Mesothelial cell of epicardium (in vitro differentiated cells): ENCODE results near the gene PSMB9. TPM values are rescaled to one million over a fixed set of nuclear protein-coding genes. Genes with fewer than 3 reads are reported as not detected.
"Not testable (repeated sequence)": the region's sequence is repeated elsewhere in the genome, so short reads cannot be mapped to it uniquely, and the experiment has no call there.

Experiments
- DNase-seq, 2 experiments: peaks; one replicate each; pipeline ENCODE4 v3.0.0; 2021; ENCODE audit warnings: low spot score in 2 of 2; ENCODE audit not compliant: unreplicated experiment in 2 of 2
- H3K27ac Mint-ChIP-seq: 2 replicates; pipeline ENCODE4 v1.8.0; 2021; ENCODE audit warnings: mixed read lengths
- H3K27me3 Mint-ChIP-seq: 2 replicates; pipeline ENCODE4 v1.8.0; 2021; ENCODE audit warnings: low read depth, mixed read lengths
- H3K36me3 Mint-ChIP-seq: 2 replicates; pipeline ENCODE4 v1.8.0; 2021; ENCODE audit warnings: mixed read lengths
- H3K4me1 Mint-ChIP-seq: 2 replicates; pipeline ENCODE4 v1.8.0; 2021; ENCODE audit warnings: mixed read lengths
- H3K4me3 Mint-ChIP-seq: 2 replicates; pipeline ENCODE4 v1.8.0; 2021; ENCODE audit warnings: mild to moderate bottlenecking, moderate library complexity, mixed read lengths
- H3K9me3 Mint-ChIP-seq: 2 replicates; pipeline ENCODE4 v1.8.0; 2021; ENCODE audit warnings: mixed read lengths
- total RNA-seq: library from RNA; stranded (reverse); gene quantifications from 3 replicates; pipeline ENCODE4 v1.2.1, GENCODE V29; 2021
- TF ChIP-seq, protein P1 (sequence below): fragments of 200-600 bp; sonication (generic); IDR thresholded peaks from one replicate; pipeline ENCODE4 v1.5.0; 2021; ENCODE audit warnings: antibody characterized with exemption; ENCODE audit not compliant: unreplicated experiment

The PSMB9 gene
- 0.81 to 0.82 TPM in 2 of 3 replicates, not detected in the other for total RNA-seq

DNA sequence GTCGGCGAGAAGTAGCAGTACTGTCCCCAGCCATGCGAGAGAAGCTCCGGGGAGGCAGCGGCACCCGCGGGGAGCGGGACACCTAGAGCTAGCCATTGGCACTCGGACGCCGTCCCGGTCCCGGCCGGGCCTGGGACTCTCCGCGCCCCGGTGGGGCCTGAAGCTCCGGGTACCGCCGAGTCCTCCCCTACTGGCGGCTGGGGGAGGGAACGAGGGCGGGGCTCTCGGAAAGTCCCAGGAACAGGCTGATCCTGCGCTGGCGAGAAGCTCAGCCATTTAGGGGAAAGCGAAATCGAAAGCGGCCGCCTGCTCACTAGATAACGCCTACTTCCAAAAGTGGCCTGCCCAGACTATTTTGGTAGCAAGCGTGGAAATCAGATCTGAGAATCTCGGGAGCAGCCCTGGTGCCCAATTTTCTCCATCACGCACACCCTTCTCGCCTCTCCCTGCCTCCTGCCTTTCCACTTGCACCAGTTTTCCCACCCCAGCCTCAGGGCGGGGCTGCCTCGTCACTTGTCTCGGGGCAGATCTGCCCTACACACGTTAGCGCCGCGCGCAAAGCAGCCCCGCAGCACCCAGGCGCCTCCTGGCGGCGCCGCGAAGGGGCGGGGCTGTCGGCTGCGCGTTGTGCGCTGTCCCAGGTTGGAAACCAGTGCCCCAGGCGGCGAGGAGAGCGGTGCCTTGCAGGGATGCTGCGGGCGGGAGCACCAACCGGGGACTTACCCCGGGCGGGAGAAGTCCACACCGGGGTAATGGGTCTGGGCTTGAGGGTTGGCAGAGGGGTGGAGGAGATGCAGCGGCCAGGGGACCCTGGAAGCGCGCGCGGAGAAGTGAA, at the start of gene PSMB9, which contains the start of gene TAP1:
PSMB9 (plus strand) TSS at position 652 of the 835 bp plus-strand sequence; CDS start at position 690, 38 bp downstream.
TAP1 (minus strand) TSS at position 164 of the 835 bp plus-strand sequence; CDS start at position 96, 68 bp downstream.
- Mint-ChIP-seq H3K9me3 (no peaks in the 10 kb centered on the region), H3K27ac (peak within 1 kb of the TSS; percentile 98), H3K27me3 (peaks cover 91% of the 10 kb centered on the region), H3K4me1 (peaks cover 17% of the 10 kb centered on the region), H3K36me3 (peaks cover 11% of the 10 kb centered on the region), H3K4me3 (peak within 1 kb of the TSS; percentile 91)
- TF ChIP-seq, protein P1, sequence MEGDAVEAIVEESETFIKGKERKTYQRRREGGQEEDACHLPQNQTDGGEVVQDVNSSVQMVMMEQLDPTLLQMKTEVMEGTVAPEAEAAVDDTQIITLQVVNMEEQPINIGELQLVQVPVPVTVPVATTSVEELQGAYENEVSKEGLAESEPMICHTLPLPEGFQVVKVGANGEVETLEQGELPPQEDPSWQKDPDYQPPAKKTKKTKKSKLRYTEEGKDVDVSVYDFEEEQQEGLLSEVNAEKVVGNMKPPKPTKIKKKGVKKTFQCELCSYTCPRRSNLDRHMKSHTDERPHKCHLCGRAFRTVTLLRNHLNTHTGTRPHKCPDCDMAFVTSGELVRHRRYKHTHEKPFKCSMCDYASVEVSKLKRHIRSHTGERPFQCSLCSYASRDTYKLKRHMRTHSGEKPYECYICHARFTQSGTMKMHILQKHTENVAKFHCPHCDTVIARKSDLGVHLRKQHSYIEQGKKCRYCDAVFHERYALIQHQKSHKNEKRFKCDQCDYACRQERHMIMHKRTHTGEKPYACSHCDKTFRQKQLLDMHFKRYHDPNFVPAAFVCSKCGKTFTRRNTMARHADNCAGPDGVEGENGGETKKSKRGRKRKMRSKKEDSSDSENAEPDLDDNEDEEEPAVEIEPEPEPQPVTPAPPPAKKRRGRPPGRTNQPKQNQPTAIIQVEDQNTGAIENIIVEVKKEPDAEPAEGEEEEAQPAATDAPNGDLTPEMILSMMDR = peak; percentile 42
- DNase-seq = peak; percentile 80 to 90

DNA sequence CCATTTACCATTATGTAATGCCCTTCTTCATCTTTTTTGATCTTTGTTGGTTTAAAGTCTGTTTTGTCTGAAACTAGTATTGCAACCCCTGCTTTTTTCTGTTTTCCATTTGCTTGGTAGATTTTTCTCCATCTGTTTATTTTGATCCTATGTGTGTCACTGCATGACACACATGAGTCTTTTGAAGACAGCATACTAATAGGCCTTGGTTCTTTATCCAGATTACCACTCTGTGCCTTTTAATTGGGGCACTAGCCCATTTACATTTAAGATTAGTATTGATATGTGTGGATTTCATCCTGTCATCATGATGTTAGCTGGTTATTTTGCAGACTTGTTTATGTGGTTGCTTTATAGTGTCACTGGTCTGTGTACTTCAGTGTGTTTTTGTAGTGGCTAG, 48.6 kb upstream of the PSMB9 start:
- H3K36me3 Mint-ChIP-seq, DNase-seq, H3K9me3 Mint-ChIP-seq, H3K4me3 Mint-ChIP-seq, H3K27ac Mint-ChIP-seq, H3K4me1 Mint-ChIP-seq: not testable (repeated sequence)
- H3K27me3 Mint-ChIP-seq = peaks cover 73% of the 10 kb centered on the region

DNA sequence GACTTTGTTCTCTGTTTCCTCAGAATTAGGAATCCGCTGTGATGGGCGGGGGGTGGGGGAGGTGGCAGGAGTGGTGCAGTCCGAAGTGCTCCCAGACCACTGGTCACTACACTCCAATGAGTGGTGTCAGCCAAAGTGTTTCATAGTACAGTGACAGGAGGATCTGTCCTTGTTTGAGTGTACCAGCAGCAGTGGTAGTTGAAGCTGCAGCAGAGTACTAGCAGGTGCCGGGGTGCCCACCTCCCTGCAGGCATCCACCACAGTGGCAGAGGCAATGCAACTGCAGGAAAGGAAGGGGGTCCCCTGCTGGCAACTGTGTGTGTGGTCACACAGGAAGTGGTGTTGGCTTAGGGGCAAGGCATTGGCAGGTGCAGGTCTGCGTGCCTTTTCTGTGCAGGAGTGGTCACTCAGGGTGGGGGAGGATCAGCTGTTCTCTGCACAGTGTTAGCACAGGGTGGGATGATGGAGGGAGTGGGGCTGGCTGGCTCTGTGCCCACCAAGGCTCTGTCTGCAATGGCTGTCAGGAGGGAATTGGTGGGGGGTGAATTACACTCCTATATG, 46.9 kb upstream of the PSMB9 start:
- H3K9me3 Mint-ChIP-seq = no peaks in the 10 kb centered on the region
- TF ChIP-seq, protein P1 = no peak
- peaks cover 62% of the 10 kb centered on the region for H3K27me3 Mint-ChIP-seq
- no peaks in the 10 kb centered on the region for H3K4me1 Mint-ChIP-seq
- no peak overlapping the region for H3K4me3 Mint-ChIP-seq
- H3K27ac Mint-ChIP-seq = no peak overlapping the region
- no peaks in the 10 kb centered on the region for H3K36me3 Mint-ChIP-seq
- no peak for DNase-seq

DNA sequence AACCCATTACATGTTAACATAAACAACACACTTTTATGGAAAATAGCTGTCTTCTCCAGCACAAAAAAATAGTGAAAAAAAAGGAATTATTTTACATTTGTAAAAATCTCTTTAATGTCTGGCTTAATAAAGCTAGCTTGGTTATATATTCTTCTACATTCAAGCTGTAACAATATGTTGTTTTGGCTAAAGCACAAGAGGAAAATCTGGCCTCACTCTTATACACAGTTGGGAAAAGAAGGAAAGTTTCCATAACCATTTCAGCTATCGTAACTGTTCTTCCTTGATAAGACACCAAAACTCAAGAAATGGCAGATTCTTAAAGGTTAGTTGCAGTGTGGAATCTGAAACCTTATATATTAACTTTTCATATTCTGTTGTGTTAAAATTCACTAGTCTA, 44.8 kb upstream of the PSMB9 start:
- TF ChIP-seq, protein P1 = no peak
- Mint-ChIP-seq H3K27me3 (peaks cover 49% of the 10 kb centered on the region), H3K4me3 (no peak overlapping the region), H3K4me1 (no peaks in the 10 kb centered on the region), H3K9me3 (no peaks in the 10 kb centered on the region), H3K27ac (no peak overlapping the region), H3K36me3 (no peaks in the 10 kb centered on the region)
- DNase-seq = no peak

DNA sequence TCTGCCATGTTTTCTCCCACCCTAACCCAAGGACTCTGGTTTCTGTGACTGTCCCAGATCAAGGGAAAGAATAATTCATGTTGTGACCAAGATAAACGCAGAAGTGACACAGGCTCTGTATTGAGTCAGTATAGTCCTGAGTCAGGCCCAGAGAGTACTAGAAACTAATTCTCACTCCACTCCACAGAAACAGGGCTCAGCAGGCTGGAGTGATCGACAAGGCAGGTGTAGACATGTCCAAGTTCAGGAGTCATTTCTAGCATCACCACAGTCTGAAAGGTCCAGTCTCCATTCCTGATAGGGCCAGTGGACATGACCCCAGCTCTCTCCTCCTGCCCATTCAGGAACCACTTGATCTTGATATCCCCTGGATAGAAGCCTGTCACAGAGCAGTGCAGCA, 39.8 kb upstream of the PSMB9 start:
- TF ChIP-seq, protein P1 = no peak
- H3K27ac Mint-ChIP-seq = no peak overlapping the region
- no peak for DNase-seq
- peaks cover 21% of the 10 kb centered on the region for H3K27me3 Mint-ChIP-seq
- H3K36me3 Mint-ChIP-seq = no peaks in the 10 kb centered on the region
- no peak overlapping the region for H3K4me3 Mint-ChIP-seq
- H3K4me1 Mint-ChIP-seq = peaks cover 2% of the 10 kb centered on the region
- peaks cover 4% of the 10 kb centered on the region for H3K9me3 Mint-ChIP-seq

DNA sequence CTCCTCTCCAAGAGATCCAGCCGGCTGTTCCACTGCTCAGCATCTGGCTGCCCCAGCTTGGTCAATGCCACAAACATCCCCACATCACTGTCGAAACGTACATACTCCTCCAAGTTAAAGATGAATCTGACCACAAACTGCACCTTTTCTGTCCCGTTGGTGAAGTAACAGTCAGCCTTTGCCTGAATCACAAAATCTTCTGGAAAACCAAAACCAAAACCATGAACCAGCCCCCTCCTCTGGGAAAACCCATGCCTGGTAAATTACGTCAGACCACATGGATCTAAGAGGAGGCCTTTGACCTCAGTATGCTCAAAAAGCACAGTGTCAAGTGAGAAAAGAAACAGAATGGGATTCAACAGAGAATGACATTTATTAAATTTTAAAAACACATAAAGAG, 38.9 kb upstream of the PSMB9 start:
- TF ChIP-seq, protein P1 = no peak
- DNase-seq = no peak
- H3K36me3 Mint-ChIP-seq = no peaks in the 10 kb centered on the region

More for the DNA sequence above, 38.9 kb upstream of the PSMB9 start:
- Mint-ChIP-seq H3K4me3 (no peak overlapping the region), H3K9me3 (peaks cover 4% of the 10 kb centered on the region), H3K27me3 (peaks cover 20% of the 10 kb centered on the region), H3K4me1 (peaks cover 2% of the 10 kb centered on the region), H3K27ac (no peak overlapping the region)
